NCI-H1930 (cell line): Measurements from ENCODE around the gene PRKAG1.

Experiments used
- DNase-seq, 2 experiments: peaks; one replicate each; lab custom pipeline; 2025; lab: John Stamatoyannopoulos, UW

The PRKAG1 gene

GRCh38 chr12:48966177-48966895 is 52.2 kb downstream of the PRKAG1 start:
- no peak for DNase-seq

- peak in 1 of 2 experiments; percentile 26 for DNase-seq
Measured at GRCh38 chr12:48965298-48965838, 53.2 kb downstream of the PRKAG1 start.

GRCh38 chr12:48961801-48962200 is 56.8 kb downstream of the PRKAG1 start:
- DNase-seq = no peak

- no peak for DNase-seq
Measured at GRCh38 chr12:48961331-48961730, 57.2 kb downstream of the PRKAG1 start.

- no peak for DNase-seq
Measured at GRCh38 chr12:48960834-48961233, 57.7 kb downstream of the PRKAG1 start.

- no peak for DNase-seq
Measured at GRCh38 chr12:48958049-48958388, 60.6 kb downstream of the PRKAG1 start.

GRCh38 chr12:48957141-48958048 is 61.2 kb downstream of the PRKAG1 start, which contains the start of gene ARF3:
Gene ARF3, minus strand, starts transcription at chr12:48957487. Its CDS starts 16,392 bp downstream, at chr12:48941095.
- peak; percentile 91 to 96 for DNase-seq

GRCh38 chr12:48956279-48957140 is 62.1 kb downstream of the PRKAG1 start:
- no peak for DNase-seq

- no peak for DNase-seq
Measured at GRCh38 chr12:48954841-48955501, 63.6 kb downstream of the PRKAG1 start.

GRCh38 chr12:48954061-48954460 is 64.5 kb downstream of the PRKAG1 start:
- no peak for DNase-seq

GRCh38 chr12:48952691-48953090 is 65.9 kb downstream of the PRKAG1 start:
- no peak for DNase-seq
